Measurements from ENCODE around the gene CXCL1.

The CXCL1 gene

DNA sequence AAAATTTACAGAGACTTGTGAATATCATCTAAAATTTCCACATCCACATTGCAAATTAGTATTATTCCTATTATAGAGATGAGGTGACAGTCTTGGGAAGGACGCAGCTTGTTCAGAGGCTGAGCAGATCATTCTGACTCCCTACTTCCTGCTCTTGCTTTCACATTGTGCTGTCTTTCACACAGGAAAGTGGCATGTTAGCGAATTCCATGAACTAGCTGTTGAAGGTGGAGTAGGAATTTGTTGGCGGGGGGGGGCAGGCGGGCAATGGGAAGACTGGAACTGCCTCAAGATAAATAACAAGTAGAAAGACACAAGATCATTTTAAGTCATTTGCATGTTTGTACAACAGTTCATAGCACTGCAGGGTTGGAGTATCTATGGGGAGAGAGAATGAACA, 13.8 kb upstream of the CXCL1 start:
- TF ChIP-seq, protein P1, sequence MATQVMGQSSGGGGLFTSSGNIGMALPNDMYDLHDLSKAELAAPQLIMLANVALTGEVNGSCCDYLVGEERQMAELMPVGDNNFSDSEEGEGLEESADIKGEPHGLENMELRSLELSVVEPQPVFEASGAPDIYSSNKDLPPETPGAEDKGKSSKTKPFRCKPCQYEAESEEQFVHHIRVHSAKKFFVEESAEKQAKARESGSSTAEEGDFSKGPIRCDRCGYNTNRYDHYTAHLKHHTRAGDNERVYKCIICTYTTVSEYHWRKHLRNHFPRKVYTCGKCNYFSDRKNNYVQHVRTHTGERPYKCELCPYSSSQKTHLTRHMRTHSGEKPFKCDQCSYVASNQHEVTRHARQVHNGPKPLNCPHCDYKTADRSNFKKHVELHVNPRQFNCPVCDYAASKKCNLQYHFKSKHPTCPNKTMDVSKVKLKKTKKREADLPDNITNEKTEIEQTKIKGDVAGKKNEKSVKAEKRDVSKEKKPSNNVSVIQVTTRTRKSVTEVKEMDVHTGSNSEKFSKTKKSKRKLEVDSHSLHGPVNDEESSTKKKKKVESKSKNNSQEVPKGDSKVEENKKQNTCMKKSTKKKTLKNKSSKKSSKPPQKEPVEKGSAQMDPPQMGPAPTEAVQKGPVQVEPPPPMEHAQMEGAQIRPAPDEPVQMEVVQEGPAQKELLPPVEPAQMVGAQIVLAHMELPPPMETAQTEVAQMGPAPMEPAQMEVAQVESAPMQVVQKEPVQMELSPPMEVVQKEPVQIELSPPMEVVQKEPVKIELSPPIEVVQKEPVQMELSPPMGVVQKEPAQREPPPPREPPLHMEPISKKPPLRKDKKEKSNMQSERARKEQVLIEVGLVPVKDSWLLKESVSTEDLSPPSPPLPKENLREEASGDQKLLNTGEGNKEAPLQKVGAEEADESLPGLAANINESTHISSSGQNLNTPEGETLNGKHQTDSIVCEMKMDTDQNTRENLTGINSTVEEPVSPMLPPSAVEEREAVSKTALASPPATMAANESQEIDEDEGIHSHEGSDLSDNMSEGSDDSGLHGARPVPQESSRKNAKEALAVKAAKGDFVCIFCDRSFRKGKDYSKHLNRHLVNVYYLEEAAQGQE (IDR thresholded peaks at IDR 0.05; ENCODE audit: low read depth): no peak
- TF ChIP-seq RAD21 (IDR thresholded peaks at IDR 0.05; ENCODE audit: low read depth): no peak
- no peak for TF ChIP-seq TEAD4 (IDR thresholded peaks at IDR 0.05)
- TF ChIP-seq FOXM1 (IDR thresholded peaks at IDR 0.05; ENCODE audit: borderline replicate concordance, low read depth): no peak
- TF ChIP-seq CEBPB (IDR thresholded peaks at IDR 0.05): no peak
- TF ChIP-seq EGR1 (IDR thresholded peaks at IDR 0.05): no peak
- TF ChIP-seq NFIC (IDR thresholded peaks at IDR 0.05): no peak
- TF ChIP-seq ZBTB7A (IDR thresholded peaks at IDR 0.05; ENCODE audit: low read depth): no peak
- TF ChIP-seq TCF12 (IDR thresholded peaks at IDR 0.05; ENCODE audit: low read depth): no peak
- TF ChIP-seq, protein P2, sequence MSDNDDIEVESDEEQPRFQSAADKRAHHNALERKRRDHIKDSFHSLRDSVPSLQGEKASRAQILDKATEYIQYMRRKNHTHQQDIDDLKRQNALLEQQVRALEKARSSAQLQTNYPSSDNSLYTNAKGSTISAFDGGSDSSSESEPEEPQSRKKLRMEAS (IDR thresholded peaks at IDR 0.05): no peak
- TF ChIP-seq TAF1 (IDR thresholded peaks at IDR 0.05; ENCODE audit: low read depth): no peak
- no peak for TF ChIP-seq YY1 (IDR thresholded peaks at IDR 0.05; ENCODE audit: low read depth)
- TF ChIP-seq CREB1 (IDR thresholded peaks at IDR 0.05; ENCODE audit: low read depth): no peak
- TF ChIP-seq EP300 (IDR thresholded peaks at IDR 0.05; ENCODE audit: borderline replicate concordance): no peak

DNA sequence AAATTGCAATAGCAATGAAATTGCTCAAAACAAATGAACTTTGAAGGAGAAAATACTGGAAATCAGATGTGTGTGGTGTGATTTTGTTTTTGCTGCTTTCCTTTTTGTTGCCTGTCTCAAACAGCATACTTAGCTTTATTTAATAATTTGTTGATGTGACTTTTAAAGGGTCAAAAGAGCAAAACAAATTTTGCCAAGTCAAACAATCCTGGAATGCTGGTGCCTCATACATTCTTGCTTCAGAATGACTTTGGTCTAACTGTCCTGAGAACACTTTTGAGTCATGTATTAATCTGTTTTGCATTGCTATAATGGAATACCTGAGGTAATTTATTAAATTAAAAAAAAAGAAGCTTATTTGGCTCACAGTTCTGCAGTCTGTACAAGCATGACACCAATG, 12.7 kb upstream of the CXCL1 start:
- TF ChIP-seq YY1 (IDR thresholded peaks at IDR 0.05; ENCODE audit: low read depth) (no peak), CREB1 (IDR thresholded peaks at IDR 0.05; ENCODE audit: low read depth) (no peak), TCF12 (IDR thresholded peaks at IDR 0.05; ENCODE audit: low read depth) (no peak), TEAD4 (IDR thresholded peaks at IDR 0.05) (no peak), EP300 (IDR thresholded peaks at IDR 0.05; ENCODE audit: borderline replicate concordance) (no peak), EGR1 (IDR thresholded peaks at IDR 0.05) (no peak), NFIC (IDR thresholded peaks at IDR 0.05) (no peak), CEBPB (IDR thresholded peaks at IDR 0.05) (no peak), FOXM1 (IDR thresholded peaks at IDR 0.05; ENCODE audit: borderline replicate concordance, low read depth) (no peak), RAD21 (IDR thresholded peaks at IDR 0.05; ENCODE audit: low read depth) (no peak), ZBTB7A (IDR thresholded peaks at IDR 0.05; ENCODE audit: low read depth) (no peak), TAF1 (IDR thresholded peaks at IDR 0.05; ENCODE audit: low read depth) (no peak)
- TF ChIP-seq, protein P2 (IDR thresholded peaks at IDR 0.05): no peak
- TF ChIP-seq, protein P1 (IDR thresholded peaks at IDR 0.05; ENCODE audit: low read depth): no peak
- TF ChIP-seq, protein P3, sequence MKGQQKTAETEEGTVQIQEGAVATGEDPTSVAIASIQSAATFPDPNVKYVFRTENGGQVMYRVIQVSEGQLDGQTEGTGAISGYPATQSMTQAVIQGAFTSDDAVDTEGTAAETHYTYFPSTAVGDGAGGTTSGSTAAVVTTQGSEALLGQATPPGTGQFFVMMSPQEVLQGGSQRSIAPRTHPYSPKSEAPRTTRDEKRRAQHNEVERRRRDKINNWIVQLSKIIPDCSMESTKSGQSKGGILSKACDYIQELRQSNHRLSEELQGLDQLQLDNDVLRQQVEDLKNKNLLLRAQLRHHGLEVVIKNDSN (IDR thresholded peaks at IDR 0.05): no peak

DNA sequence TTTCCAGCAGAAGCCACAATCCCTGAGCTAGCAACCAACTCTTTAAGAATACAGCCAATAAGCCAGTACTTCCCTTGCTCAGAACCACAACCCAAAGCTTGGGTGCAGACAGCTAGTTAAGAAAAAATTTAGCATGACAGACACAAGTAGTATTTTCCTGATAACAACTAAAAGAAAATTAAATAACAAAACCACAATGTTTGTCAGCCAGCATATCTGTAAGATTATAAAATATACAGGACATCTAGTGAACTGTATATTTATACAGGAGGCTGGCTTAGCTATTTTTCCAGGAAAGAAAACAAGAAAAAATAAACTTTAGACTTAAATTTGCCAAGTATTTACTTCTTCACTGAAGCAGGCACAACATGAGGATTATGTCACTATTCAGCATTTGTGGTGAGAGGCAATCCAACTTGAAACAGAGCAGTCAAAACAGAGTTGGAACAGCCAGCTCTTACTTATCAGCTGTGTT, 9.5 kb upstream of the CXCL1 start:
- TF ChIP-seq YY1 (IDR thresholded peaks at IDR 0.05; ENCODE audit: low read depth) (no peak), EP300 (IDR thresholded peaks at IDR 0.05; ENCODE audit: borderline replicate concordance) (no peak), CREB1 (IDR thresholded peaks at IDR 0.05; ENCODE audit: low read depth) (no peak), ZBTB7A (IDR thresholded peaks at IDR 0.05; ENCODE audit: low read depth) (no peak), TAF1 (IDR thresholded peaks at IDR 0.05; ENCODE audit: low read depth) (no peak), TCF12 (IDR thresholded peaks at IDR 0.05; ENCODE audit: low read depth) (no peak), CEBPB (IDR thresholded peaks at IDR 0.05) (no peak), EGR1 (IDR thresholded peaks at IDR 0.05) (no peak), NFIC (IDR thresholded peaks at IDR 0.05) (no peak), TEAD4 (IDR thresholded peaks at IDR 0.05) (no peak), FOXM1 (IDR thresholded peaks at IDR 0.05; ENCODE audit: borderline replicate concordance, low read depth) (no peak)
- TF ChIP-seq, protein P3 (IDR thresholded peaks at IDR 0.05): no peak
- TF ChIP-seq, protein P2 (IDR thresholded peaks at IDR 0.05): no peak

DNA sequence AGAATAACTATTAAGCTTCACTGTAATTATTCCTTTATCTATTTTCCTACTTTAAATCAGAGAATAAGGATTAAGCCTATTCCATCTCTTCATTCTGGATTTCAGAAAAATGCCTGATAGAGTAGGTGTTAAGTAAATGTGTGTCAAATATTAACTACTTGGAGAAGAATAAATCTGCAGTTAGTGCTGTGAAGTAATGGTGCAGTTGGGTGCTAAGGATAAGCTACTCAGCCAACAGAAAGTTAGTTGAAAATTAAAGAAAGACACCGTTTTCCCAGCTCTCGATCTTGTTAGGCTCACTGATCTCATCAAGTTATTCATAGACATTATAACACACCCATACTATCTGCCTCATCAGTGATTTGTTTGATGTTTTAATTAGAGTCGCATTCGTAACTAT, 9.0 kb upstream of the CXCL1 start:
- no peak for TF ChIP-seq EGR1 (IDR thresholded peaks at IDR 0.05)
- no peak for TF ChIP-seq FOXM1 (IDR thresholded peaks at IDR 0.05; ENCODE audit: borderline replicate concordance, low read depth)
- TF ChIP-seq TEAD4 (IDR thresholded peaks at IDR 0.05): no peak
- no peak for TF ChIP-seq ZBTB7A (IDR thresholded peaks at IDR 0.05; ENCODE audit: low read depth)
- TF ChIP-seq, protein P1 (IDR thresholded peaks at IDR 0.05; ENCODE audit: low read depth): no peak
- TF ChIP-seq RAD21 (IDR thresholded peaks at IDR 0.05; ENCODE audit: low read depth): no peak
- TF ChIP-seq NFIC (IDR thresholded peaks at IDR 0.05): no peak
- TF ChIP-seq TAF1 (IDR thresholded peaks at IDR 0.05; ENCODE audit: low read depth): no peak
- TF ChIP-seq, protein P2 (IDR thresholded peaks at IDR 0.05): no peak
- TF ChIP-seq TCF12 (IDR thresholded peaks at IDR 0.05; ENCODE audit: low read depth): no peak
- no peak for TF ChIP-seq YY1 (IDR thresholded peaks at IDR 0.05; ENCODE audit: low read depth)
